ENCODE data around the gene SETD3. TPM values are rescaled to one million over a fixed set of nuclear protein-coding genes. Genes with fewer than 3 reads are reported as not detected.
"Not testable (repeated sequence)": the region's sequence is repeated elsewhere in the genome, so short reads cannot be mapped to it uniquely, and the experiment has no call there.

Gene SETD3
- total RNA-seq, 1 donor from 2014 or later, result 52.9 TPM

GRCh38 chr14:99363616-99364290 lies 116.9 kb downstream of the SETD3 start:
- intact Hi-C loops (cut with micrococcal nuclease), result no loop called here

GRCh38 chr14:99363051-99363450 lies 117.6 kb downstream of the SETD3 start:
- intact Hi-C loops (cut with micrococcal nuclease), result no loop called here

GRCh38 chr14:99361596-99362215 lies 119.0 kb downstream of the SETD3 start:
- intact Hi-C loops (cut with micrococcal nuclease), result no loop called here

GRCh38 chr14:99360774-99361595 lies 119.7 kb downstream of the SETD3 start:
- intact Hi-C loops (cut with micrococcal nuclease), result no loop called here

- intact Hi-C loops (cut with micrococcal nuclease), result no loop called here
Observed at GRCh38 chr14:99359906-99360305, 120.8 kb downstream of the SETD3 start.

GRCh38 chr14:99357916-99358390 lies 122.7 kb downstream of the SETD3 start:
- intact Hi-C loops (cut with micrococcal nuclease), result no loop called here

- intact Hi-C loops (cut with micrococcal nuclease), result no loop called here
Observed at GRCh38 chr14:99357151-99357915, 123.3 kb downstream of the SETD3 start.

- intact Hi-C loops (cut with micrococcal nuclease), result no loop called here
Observed at GRCh38 chr14:99356031-99356608, 124.5 kb downstream of the SETD3 start.

GRCh38 chr14:99354166-99354875 lies 126.3 kb downstream of the SETD3 start:
- intact Hi-C loops (cut with micrococcal nuclease), result no loop called here

GRCh38 chr14:99352688-99353280 lies 127.9 kb downstream of the SETD3 start:
- intact Hi-C loops (cut with micrococcal nuclease), result no loop called here

GRCh38 chr14:99351166-99352007 lies 129.3 kb downstream of the SETD3 start:
- intact Hi-C loops (cut with micrococcal nuclease), result no loop called here

GRCh38 chr14:99350751-99351150 lies 129.9 kb downstream of the SETD3 start:
- intact Hi-C loops (cut with micrococcal nuclease), result no loop called here

- intact Hi-C loops (cut with micrococcal nuclease), result no loop called here
Observed at GRCh38 chr14:99349721-99350495, 130.8 kb downstream of the SETD3 start.

GRCh38 chr14:99348816-99349614 lies 131.6 kb downstream of the SETD3 start:
- intact Hi-C loops (cut with micrococcal nuclease), result no loop called here

GRCh38 chr14:99348231-99348630 lies 132.4 kb downstream of the SETD3 start:
- intact Hi-C loops (cut with micrococcal nuclease), result not testable (repeated sequence)
